HG02571 (cell line): ENCODE results near the gene CDCA8.
"Not testable (repeated sequence)": the region's sequence is repeated elsewhere in the genome, so short reads cannot be mapped to it uniquely, and the experiment has no call there.

Source experiments
- ATAC-seq: cut with Tn5 transposase; IDR thresholded peaks from one replicate; pipeline ENCODE4 v1.9.1; 2021; ENCODE audit warnings: mild to moderate bottlenecking, moderate library complexity; ENCODE audit not compliant: unreplicated experiment

The CDCA8 gene

GRCh38 chr1:37672136-37672870 is 20.0 kb upstream of the CDCA8 start:
- no peak for ATAC-seq

GRCh38 chr1:37673920-37674319 is 18.4 kb upstream of the CDCA8 start:
- no peak for ATAC-seq

- no peak for ATAC-seq
Observed at GRCh38 chr1:37676281-37677142, 15.8 kb upstream of the CDCA8 start.

- no peak for ATAC-seq
Observed at GRCh38 chr1:37677143-37677439, 15.2 kb upstream of the CDCA8 start.

- no peak for ATAC-seq
Observed at GRCh38 chr1:37677808-37678207, 14.5 kb upstream of the CDCA8 start.

GRCh38 chr1:37680933-37681332 is 11.4 kb upstream of the CDCA8 start:
- no peak for ATAC-seq

- no peak for ATAC-seq
Observed at GRCh38 chr1:37682334-37682987, 9.9 kb upstream of the CDCA8 start.

GRCh38 chr1:37684182-37684581 is 8.1 kb upstream of the CDCA8 start:
- ATAC-seq: not testable (repeated sequence)

- ATAC-seq: no peak
Observed at GRCh38 chr1:37685722-37686121, 6.6 kb upstream of the CDCA8 start.

- ATAC-seq: not testable (repeated sequence)
Observed at GRCh38 chr1:37687764-37688163, 4.6 kb upstream of the CDCA8 start.

- ATAC-seq: no peak
Observed at GRCh38 chr1:37688926-37689325, 3.4 kb upstream of the CDCA8 start.

GRCh38 chr1:37691497-37692077 is 729 bp upstream of the CDCA8 start:
- ATAC-seq: peak; percentile 13

GRCh38 chr1:37692834-37693175 is 489 bp downstream of the CDCA8 start:
- no peak for ATAC-seq

- no peak for ATAC-seq
Observed at GRCh38 chr1:37697090-37697489, 4.8 kb downstream of the CDCA8 start.

GRCh38 chr1:37697737-37698136 is 5.4 kb downstream of the CDCA8 start:
- no peak for ATAC-seq

GRCh38 chr1:37699147-37699546 is 6.8 kb downstream of the CDCA8 start:
- ATAC-seq: no peak

- no peak for ATAC-seq
Observed at GRCh38 chr1:37701051-37701450, 8.7 kb downstream of the CDCA8 start.

GRCh38 chr1:37703061-37703460 is 10.7 kb downstream of the CDCA8 start:
- no peak for ATAC-seq

GRCh38 chr1:37704966-37705365 is 12.7 kb downstream of the CDCA8 start:
- no peak for ATAC-seq

GRCh38 chr1:37705399-37705798 is 13.1 kb downstream of the CDCA8 start:
- no peak for ATAC-seq

- ATAC-seq: no peak
Observed at GRCh38 chr1:37708471-37708870, 16.2 kb downstream of the CDCA8 start.

- ATAC-seq: no peak
Observed at GRCh38 chr1:37714226-37714625, 21.9 kb downstream of the CDCA8 start.
